A549 (cell line): Measurements from ENCODE around the gene LY6G5C. TPM values are rescaled to one million over a fixed set of nuclear protein-coding genes. Genes with fewer than 3 reads are reported as not detected.

Source experiments
- ATAC-seq, 2 experiments: fragments of 200-7000 bp in 1 of 2; fragments of >200 bp in 1 of 2; cut with Nextera tagmentation in 1 of 2; cut with Tn5 transposase in 1 of 2; 3 replicates each; pipeline versions ENCODE4 v1.8.0 to v1.9.1; 2018 to 2020; ENCODE audit warnings: mild to moderate bottlenecking in 1 of 2, moderate library complexity in 1 of 2
- CTCF ChIA-PET: fragments of 300-600 bp; sonication (Branson Sonifier 250); formaldehyde crosslinking; extraction: SDS; loops from one replicate; lab custom pipeline; 2021; ENCODE audit warnings: antibody characterized with exemption, inconsistent platforms; lab: Yijun Ruan, JAX
- POLR2A ChIA-PET: fragments of 350-600 bp; formaldehyde crosslinking; extraction: SDS; loops from one replicate; lab custom pipeline; 2021; ENCODE audit warnings: antibody characterized with exemption, inconsistent platforms; lab: Yijun Ruan, JAX
- DNase-seq, 2 experiments: peaks; one replicate each; pipeline versions ENCODE4 v3.0.0 to v3.0.0-alpha.2; 2011 to 2016; ENCODE audit warnings: low read depth in 1 of 2, low spot score in 1 of 2
- FAIRE-seq: peaks from 2 replicates; lab custom pipeline; 2011; peaks lifted over from hg19 to GRCh38; lab: Jason Lieb, UNC
- H3K27ac ChIP-seq, 2 experiments: fragments of >200 bp; sonication (Bioruptor Twin); formaldehyde crosslinking; 3 replicates each; pipeline ENCODE4 v1.5.1; 2016 to 2017
- H3K4me1 ChIP-seq: fragments of >200 bp; sonication (Bioruptor Twin); formaldehyde crosslinking; 3 replicates; pipeline ENCODE4 v1.6.1; 2016
- H3K4me2 ChIP-seq: fragments of >200 bp; sonication (Bioruptor Twin); formaldehyde crosslinking; 3 replicates; pipeline ENCODE4 v1.6.1; 2016
- H3K4me3 ChIP-seq: fragments of >200 bp; sonication (Bioruptor Twin); formaldehyde crosslinking; 3 replicates; pipeline ENCODE4 v1.5.1; 2016
- H3K9me3 ChIP-seq: fragments of >200 bp; sonication (Bioruptor Twin); formaldehyde crosslinking; 3 replicates; pipeline ENCODE4 v1.6.1; 2016
- CBX2 ChIP-seq: fragments of 200-600 bp; sonication (generic); IDR thresholded peaks from 2 replicates; pipeline ENCODE4 v1.6.1; 2016; ENCODE audit warnings: low read depth, mild to moderate bottlenecking, borderline replicate concordance
- CBX8 ChIP-seq: fragments of 200-600 bp; sonication (generic); IDR thresholded peaks from 2 replicates; pipeline ENCODE4 v1.6.1; 2016
- EHMT2 ChIP-seq: fragments of 200-600 bp; sonication (generic); IDR thresholded peaks from 2 replicates; pipeline ENCODE4 v1.6.1; 2016; ENCODE audit warnings: antibody characterized with exemption, low read depth, mild to moderate bottlenecking, moderate library complexity
- EP300 ChIP-seq, 2 experiments: fragments of >200 bp; sonication (Bioruptor Twin); formaldehyde crosslinking; IDR thresholded peaks; 2 replicates in 1 of 2; 3 replicates in 1 of 2; pipeline ENCODE4 v1.6.1; 2016 to 2017
- ESRRA ChIP-seq: fragments of 150-350 bp; IDR thresholded peaks from 2 replicates; pipeline ENCODE4 v1.6.1; 2014; ENCODE audit warnings: mild to moderate bottlenecking, low read length, borderline replicate concordance
- FOXS1 ChIP-seq: fragments of 250-450 bp; sonication (Bioruptor Pico); IDR thresholded peaks from 2 replicates; pipeline ENCODE4 v1.5.0; 2020; ENCODE audit warnings: mild to moderate bottlenecking, moderate library complexity
- GATA3 ChIP-seq: IDR thresholded peaks from 2 replicates; pipeline ENCODE4 v1.6.1; 2012; ENCODE audit warnings: borderline replicate concordance
- JUNB ChIP-seq: fragments of >200 bp; sonication (Bioruptor Twin); formaldehyde crosslinking; IDR thresholded peaks from 2 replicates; pipeline ENCODE4 v1.6.1; 2016
- KDM5A ChIP-seq: fragments of 200-600 bp; sonication (generic); IDR thresholded peaks from 2 replicates; pipeline ENCODE4 v1.6.1; 2016; ENCODE audit warnings: antibody characterized with exemption, mild to moderate bottlenecking
- MAZ ChIP-seq: fragments of 150-350 bp; IDR thresholded peaks from 2 replicates; pipeline ENCODE4 v1.6.1; 2014; ENCODE audit warnings: antibody characterized with exemption, low read depth, low read length, borderline replicate concordance
- MYC ChIP-seq: IDR thresholded peaks from 2 replicates; pipeline ENCODE4 v1.6.1; 2012; ENCODE audit warnings: mild to moderate bottlenecking, inconsistent platforms, low read length, improper control_type of control experiment, borderline replicate concordance
- NFE2L2 ChIP-seq: fragments of 150-350 bp; conservative IDR thresholded peaks from 2 replicates; pipeline ENCODE4 v1.6.1; 2014; ENCODE audit warnings: low read length
- NPAS2 ChIP-seq: fragments of 250-450 bp; sonication (Bioruptor Pico); IDR thresholded peaks from 2 replicates; pipeline ENCODE4 v1.8.0; 2022; ENCODE audit warnings: mild to moderate bottlenecking, moderate library complexity, borderline replicate concordance
- NR3C1 ChIP-seq: fragments of >200 bp; sonication (Bioruptor Twin); formaldehyde crosslinking; IDR thresholded peaks from 3 replicates; pipeline ENCODE4 v1.6.1; 2017
- PHF8 ChIP-seq: fragments of 200-600 bp; sonication (generic); IDR thresholded peaks from 2 replicates; pipeline ENCODE4 v1.6.1; 2016; ENCODE audit warnings: low read depth, mild to moderate bottlenecking, antibody characterized with exemption, moderate library complexity, borderline replicate concordance
- POLR2AphosphoS2 ChIP-seq: conservative IDR thresholded peaks from 2 replicates; pipeline ENCODE4 v1.6.1; 2012; ENCODE audit warnings: low read length, improper control_type of control experiment, inconsistent platforms
- RAD21 ChIP-seq, 2 experiments: fragments of >200 bp in 1 of 2; sonication (Bioruptor Twin) in 1 of 2; formaldehyde crosslinking in 1 of 2; IDR thresholded peaks in 1 of 2; conservative IDR thresholded peaks in 1 of 2; 2 replicates in 1 of 2; 3 replicates in 1 of 2; pipeline ENCODE4 v1.6.1; 2012 to 2018; ENCODE audit warnings: inconsistent platforms in 1 of 2
- RARB ChIP-seq: fragments of 250-450 bp; sonication (Bioruptor Pico); IDR thresholded peaks from 2 replicates; pipeline ENCODE4 v1.8.0; 2021; ENCODE audit warnings: mild to moderate bottlenecking, moderate library complexity
- RCOR1 ChIP-seq: fragments of 150-350 bp; IDR thresholded peaks from 2 replicates; pipeline ENCODE4 v1.6.1; 2014; ENCODE audit warnings: antibody characterized with exemption, low read length, low read depth
- RNF2 ChIP-seq: fragments of 200-600 bp; sonication (generic); IDR thresholded peaks from 2 replicates; pipeline ENCODE4 v1.6.1; 2016; ENCODE audit warnings: low read depth, mild to moderate bottlenecking, antibody characterized with exemption, moderate library complexity, borderline replicate concordance
- SMC3 ChIP-seq: fragments of >200 bp; sonication (Bioruptor Twin); formaldehyde crosslinking; IDR thresholded peaks from 3 replicates; pipeline ENCODE4 v1.6.1; 2018; ENCODE audit warnings: inconsistent platforms
- TP53 ChIP-seq: fragments of 250-450 bp; sonication (Bioruptor Pico); IDR thresholded peaks from 2 replicates; pipeline ENCODE4 v1.5.0; 2021; ENCODE audit warnings: mild to moderate bottlenecking, moderate library complexity
- ZC3H11A ChIP-seq: fragments of 450-650 bp; IDR thresholded peaks from 2 replicates; pipeline ENCODE4 v1.6.1; 2014; ENCODE audit warnings: antibody characterized with exemption, mild to moderate bottlenecking
- ZFP36 ChIP-seq: fragments of 450-650 bp; IDR thresholded peaks from 2 replicates; pipeline ENCODE4 v1.6.1; 2014; ENCODE audit warnings: borderline replicate concordance; ENCODE audit not compliant: partially characterized antibody
- ZNF302 ChIP-seq: fragments of 250-450 bp; sonication (Bioruptor Pico); IDR thresholded peaks from 2 replicates; pipeline ENCODE4 v1.9.0; 2021; ENCODE audit warnings: inconsistent platforms, mild to moderate bottlenecking, moderate library complexity
- WGBS: methylation state at CpG from one replicate; pipeline ENCODE4 v1.1.6; 2017; ENCODE audit errors: missing lambda C conversion rate; 5-methylcytosine and 5-hydroxymethylcytosine counted together
- polyA plus RNA-seq, 4 experiments: library from polyadenylated mRNA; depleted of rRNA in 3 of 4; stranded (reverse); fragments of >200 nt; fragmentation: RNase III in 1 of 4; extraction: RNeasy Plus Mini Kit Qiagen cat#74134 plus additional on column Dnase treatment in 1 of 4; gene quantifications; 2 replicates in 3 of 4; 3 replicates in 1 of 4; pipeline ENCODE4 v1.2.3, GENCODE V29; 2011 to 2017
- TF ChIP-seq, protein P1 (sequence below): fragments of >200 bp; sonication (Bioruptor Twin); formaldehyde crosslinking; IDR thresholded peaks from 2 replicates; pipeline ENCODE4 v1.6.1; 2016
- TF ChIP-seq, protein P2 (sequence below): IDR thresholded peaks from 2 replicates; pipeline ENCODE4 v1.6.1; 2012
- TF ChIP-seq, protein P3 (sequence below): fragments of >200 bp; sonication (Bioruptor Twin); formaldehyde crosslinking; IDR thresholded peaks from 3 replicates; pipeline ENCODE4 v1.6.1; 2016
- TF ChIP-seq, protein P4 (sequence below): IDR thresholded peaks from 2 replicates; pipeline ENCODE4 v1.6.1; 2012

Gene LY6G5C
- polyA plus RNA-seq, 2 of the 4 experiments (the other 2 are of a cell fraction) = 1.2 to 1.6 TPM

DNA sequence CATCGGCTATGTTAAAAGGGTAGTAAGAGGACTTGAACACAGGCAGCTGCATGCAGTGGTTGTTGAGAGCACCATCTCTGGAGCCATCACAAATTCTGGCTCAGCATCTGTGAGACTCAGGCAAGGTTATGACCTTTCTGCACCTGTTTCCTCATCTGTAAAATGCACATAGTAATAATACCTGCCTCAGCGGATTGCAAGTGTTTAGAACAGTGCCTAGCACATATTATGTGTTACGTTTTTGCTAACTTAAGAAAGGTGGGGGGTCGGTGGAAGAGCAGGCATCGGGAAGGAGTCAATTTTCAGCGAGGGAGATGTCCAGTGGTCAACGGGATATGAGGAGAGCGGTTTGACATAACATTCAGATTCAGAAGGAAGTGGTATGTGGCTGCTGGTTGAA, 2.9 kb downstream of the LY6G5C start:
- Histone ChIP-seq H3K4me1 (peaks cover 8% of the 10 kb centered on the region; the same call in 1 of the 3 replicates), H3K9me3 (no peaks in the 10 kb centered on the region), H3K27ac (no peak overlapping the region), H3K4me3 (no peak overlapping the region), H3K4me2 (no peak overlapping the region)
- ChIA-PET CTCF (interaction anchor here (1.1 kb wide), 2 partner anchors 52 to 91 kb away, joined by 3 read pairs; partner anchors contain the start of gene DDAH2), POLR2A (interaction anchor here (1.0 kb wide), 1 partner anchor 149 kb away, joined by 5 read pairs; the partner anchor contains the start of gene HSPA1B)
- ATAC-seq (no peak), FAIRE-seq (no peak), DNase-seq (no peak)
- TF ChIP-seq, protein P1, sequence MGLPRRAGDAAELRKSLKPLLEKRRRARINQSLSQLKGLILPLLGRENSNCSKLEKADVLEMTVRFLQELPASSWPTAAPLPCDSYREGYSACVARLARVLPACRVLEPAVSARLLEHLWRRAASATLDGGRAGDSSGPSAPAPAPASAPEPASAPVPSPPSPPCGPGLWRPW = no peak
- TF ChIP-seq TP53 (CRISPR knock-in tag) (no peak), ZFP36 (no peak), EHMT2 (no peak), PHF8 (no peak), ZC3H11A (no peak), NPAS2 (CRISPR knock-in tag) (no peak), CBX8 (no peak), ZNF302 (CRISPR knock-in tag) (no peak), MAZ (no peak), FOXS1 (no peak), RNF2 (no peak), JUNB (no peak), RARB (CRISPR knock-in tag) (no peak)
- TF ChIP-seq, protein P2, sequence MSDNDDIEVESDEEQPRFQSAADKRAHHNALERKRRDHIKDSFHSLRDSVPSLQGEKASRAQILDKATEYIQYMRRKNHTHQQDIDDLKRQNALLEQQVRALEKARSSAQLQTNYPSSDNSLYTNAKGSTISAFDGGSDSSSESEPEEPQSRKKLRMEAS = no peak
- TF ChIP-seq, protein P3, sequence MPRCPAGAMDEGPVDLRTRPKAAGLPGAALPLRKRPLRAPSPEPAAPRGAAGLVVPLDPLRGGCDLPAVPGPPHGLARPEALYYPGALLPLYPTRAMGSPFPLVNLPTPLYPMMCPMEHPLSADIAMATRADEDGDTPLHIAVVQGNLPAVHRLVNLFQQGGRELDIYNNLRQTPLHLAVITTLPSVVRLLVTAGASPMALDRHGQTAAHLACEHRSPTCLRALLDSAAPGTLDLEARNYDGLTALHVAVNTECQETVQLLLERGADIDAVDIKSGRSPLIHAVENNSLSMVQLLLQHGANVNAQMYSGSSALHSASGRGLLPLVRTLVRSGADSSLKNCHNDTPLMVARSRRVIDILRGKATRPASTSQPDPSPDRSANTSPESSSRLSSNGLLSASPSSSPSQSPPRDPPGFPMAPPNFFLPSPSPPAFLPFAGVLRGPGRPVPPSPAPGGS = no peak
- TF ChIP-seq, protein P4, sequence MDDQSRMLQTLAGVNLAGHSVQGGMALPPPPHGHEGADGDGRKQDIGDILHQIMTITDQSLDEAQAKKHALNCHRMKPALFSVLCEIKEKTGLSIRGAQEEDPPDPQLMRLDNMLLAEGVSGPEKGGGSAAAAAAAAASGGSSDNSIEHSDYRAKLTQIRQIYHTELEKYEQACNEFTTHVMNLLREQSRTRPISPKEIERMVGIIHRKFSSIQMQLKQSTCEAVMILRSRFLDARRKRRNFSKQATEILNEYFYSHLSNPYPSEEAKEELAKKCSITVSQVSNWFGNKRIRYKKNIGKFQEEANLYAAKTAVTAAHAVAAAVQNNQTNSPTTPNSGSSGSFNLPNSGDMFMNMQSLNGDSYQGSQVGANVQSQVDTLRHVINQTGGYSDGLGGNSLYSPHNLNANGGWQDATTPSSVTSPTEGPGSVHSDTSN = no peak
- 66% methylated on average over 8 of the region's 8 CpGs for WGBS

DNA sequence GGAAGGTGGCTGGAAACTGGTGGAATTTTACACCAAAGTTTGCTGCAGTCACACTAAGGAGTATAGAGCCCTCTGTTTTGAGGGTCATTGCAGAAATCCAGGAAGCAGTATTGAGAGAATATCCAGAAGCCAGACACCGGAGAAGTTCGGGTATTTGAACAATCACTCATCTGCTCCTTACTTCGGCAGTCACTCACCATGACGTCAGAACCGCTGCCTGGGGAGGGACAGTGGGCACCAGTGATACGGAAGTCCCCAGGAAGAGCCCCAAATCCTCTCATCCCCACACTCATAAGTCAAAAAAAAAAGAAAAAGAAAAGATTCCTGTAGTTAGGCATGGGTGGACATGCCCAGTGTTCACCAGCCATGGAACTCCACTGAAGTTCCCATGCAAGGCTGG, 4.0 kb downstream of the LY6G5C start:
- Histone ChIP-seq H3K27ac (peak overlapping the region; percentile 21 to 34; a peak in 2 of 6 replicates), H3K4me1 (peaks cover 8% of the 10 kb centered on the region; the same call in 1 of the 3 replicates), H3K4me3 (no peak overlapping the region), H3K4me2 (peak overlapping the region; percentile 47; the same call in 2 of the 3 replicates), H3K9me3 (no peaks in the 10 kb centered on the region)
- ATAC-seq = no peak
- 26% methylated on average over 6 of the region's 6 CpGs for WGBS
- TF ChIP-seq POLR2AphosphoS2 = no peak
- no peak for TF ChIP-seq ESRRA
- TF ChIP-seq EP300 (IDR thresholded peaks at IDR 0.05) = no peak
- no peak for TF ChIP-seq RCOR1
- no peak for TF ChIP-seq CBX2
- no peak for TF ChIP-seq SMC3
- TF ChIP-seq NR3C1 = no peak
- TF ChIP-seq KDM5A = no peak
- TF ChIP-seq MYC = no peak
- TF ChIP-seq FOXS1 = no peak
- TF ChIP-seq NFE2L2 = no peak
- TF ChIP-seq RAD21 (conservative IDR thresholded peaks at IDR 0.05 in 1 of 2, IDR thresholded peaks at IDR 0.05 in 1 of 2) = no peak
- TF ChIP-seq GATA3 = no peak
- POLR2A ChIA-PET = no interaction called here
- CTCF ChIA-PET = no interaction called here
- no peak for DNase-seq
- no peak for FAIRE-seq
